ENCODE measurements around the gene HEXIM2. TPM values are rescaled to one million over a fixed set of nuclear protein-coding genes. Genes with fewer than 3 reads are reported as not detected.

Gene HEXIM2
- total RNA-seq, 2 experiments from 2014 or later = 1.3 to 1.5 TPM

DNA sequence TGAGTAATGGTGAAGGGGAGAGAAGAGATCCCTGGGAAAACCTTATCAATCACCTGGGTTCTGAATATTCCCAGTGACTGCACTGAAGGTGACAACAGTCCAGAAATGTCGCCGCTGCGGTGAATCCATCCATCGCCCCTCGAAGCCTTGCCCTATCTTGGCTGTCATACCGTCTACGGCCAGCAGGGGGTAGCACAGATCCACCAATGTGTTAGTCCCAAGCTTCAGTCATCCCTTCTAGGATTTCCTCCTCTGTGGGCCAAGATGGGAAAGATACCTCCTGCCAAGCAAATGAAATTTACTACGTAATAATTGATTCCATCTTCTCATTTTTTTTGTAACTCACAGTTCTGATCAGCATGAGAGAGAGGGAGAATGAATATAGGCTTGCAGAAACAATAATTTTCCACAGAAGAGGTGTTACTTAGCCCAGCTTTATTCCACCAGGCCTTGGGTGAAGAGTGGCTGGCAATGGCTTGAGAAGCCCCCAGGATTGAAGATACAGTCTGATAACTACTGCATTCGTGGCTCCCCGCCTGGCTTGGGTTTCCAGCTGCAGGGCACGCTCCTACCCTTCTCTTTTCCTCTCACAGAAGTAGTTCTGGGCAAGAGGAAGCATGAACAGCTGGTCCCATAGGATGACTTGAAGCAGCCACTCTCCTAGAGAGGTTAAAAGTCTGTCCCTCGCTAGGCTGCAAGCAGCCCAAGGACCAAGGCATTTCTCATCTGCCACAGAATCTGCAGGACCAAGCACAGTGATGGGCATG, 57.4 kb downstream of the HEXIM2 start:
- H3K4me3 Mint-ChIP-seq = peak overlapping the region; percentile 91
- peaks cover 36% of the 10 kb centered on the region for H3K4me1 Mint-ChIP-seq (ENCODE audit: low read depth)
- H3K4me3 ChIP-seq (ENCODE audit: low read length) = peak overlapping the region; percentile 4
- ATAC-seq (ENCODE audit: poor library complexity) (peak; percentile 43), DNase-seq (peak; percentile 74 to 94 (median 86))
- no peaks in the 10 kb centered on the region for H3K9me3 Mint-ChIP-seq
- peaks cover 71% of the 10 kb centered on the region for H3K36me3 Mint-ChIP-seq (ENCODE audit: low read depth)
- H3K9me3 ChIP-seq (ENCODE audit: control insufficient read depth in 1 of 2, insufficient read depth in 1 of 2, low read length in 2 of 2) = no peaks in the 10 kb centered on the region
- H3K27ac Mint-ChIP-seq = peak overlapping the region; percentile 76
- no peaks in the 10 kb centered on the region for H3K27me3 Mint-ChIP-seq
- ChIA-PET CTCF (interaction anchor here (0.6 to 6.0 kb wide), 24 partner anchors 8 to 168 kb away, joined by 3 to 112 read pairs (median 8); partner anchors contain the start of genes ACBD4, HEXIM1 and MAP3K14), POLR2A (interaction anchor here (0.5 to 16.4 kb wide), 17 partner anchors 9 to 174 kb away, joined by 3 to 346 read pairs (median 6); partner anchors contain the start of genes ACBD4, HEXIM1, HEXIM2 and MAP3K14)
- H3K36me3 ChIP-seq (ENCODE audit: insufficient read depth, low read length) = peaks cover 24% of the 10 kb centered on the region
- H3K4me1 ChIP-seq (ENCODE audit: insufficient read depth, low read length) = peaks cover 38% of the 10 kb centered on the region
- TF ChIP-seq, protein P1, sequence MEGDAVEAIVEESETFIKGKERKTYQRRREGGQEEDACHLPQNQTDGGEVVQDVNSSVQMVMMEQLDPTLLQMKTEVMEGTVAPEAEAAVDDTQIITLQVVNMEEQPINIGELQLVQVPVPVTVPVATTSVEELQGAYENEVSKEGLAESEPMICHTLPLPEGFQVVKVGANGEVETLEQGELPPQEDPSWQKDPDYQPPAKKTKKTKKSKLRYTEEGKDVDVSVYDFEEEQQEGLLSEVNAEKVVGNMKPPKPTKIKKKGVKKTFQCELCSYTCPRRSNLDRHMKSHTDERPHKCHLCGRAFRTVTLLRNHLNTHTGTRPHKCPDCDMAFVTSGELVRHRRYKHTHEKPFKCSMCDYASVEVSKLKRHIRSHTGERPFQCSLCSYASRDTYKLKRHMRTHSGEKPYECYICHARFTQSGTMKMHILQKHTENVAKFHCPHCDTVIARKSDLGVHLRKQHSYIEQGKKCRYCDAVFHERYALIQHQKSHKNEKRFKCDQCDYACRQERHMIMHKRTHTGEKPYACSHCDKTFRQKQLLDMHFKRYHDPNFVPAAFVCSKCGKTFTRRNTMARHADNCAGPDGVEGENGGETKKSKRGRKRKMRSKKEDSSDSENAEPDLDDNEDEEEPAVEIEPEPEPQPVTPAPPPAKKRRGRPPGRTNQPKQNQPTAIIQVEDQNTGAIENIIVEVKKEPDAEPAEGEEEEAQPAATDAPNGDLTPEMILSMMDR (IDR thresholded peaks at IDR 0.05) = peak; percentile 99
- H3K27ac ChIP-seq (ENCODE audit: low read depth in 1 of 2, low read length in 2 of 2) = peak overlapping the region in 1 of 2 donors; percentile 17
- intact Hi-C loops (cut with DNase I, micrococcal nuclease) = loop anchor here (1.0 to 2.0 kb wide), 4 partner anchors 16 to 166 kb away; no protein-coding TSS in a partner anchor
- no peaks in the 10 kb centered on the region for H3K27me3 ChIP-seq (ENCODE audit: control insufficient read depth in 1 of 2, insufficient read depth in 2 of 2, low read length in 2 of 2)

Small RNAs within 50 kb of the gene (microRNA-seq; reads per million reads assigned to microRNA genes)
- gene MIR6784 (ENCODE audit: borderline microRNAs expressed, borderline replicate concordance) = not detected

Other genes with a start within 250 kb of the HEXIM2 start
- not detected for gene GFAP, start 246.4 kb upstream of the HEXIM2 start, total RNA-seq
- under 1 TPM; 0.05 to 0.08 TPM for gene KIF18B, start 214.1 kb upstream of the HEXIM2 start, total RNA-seq
- gene C1QL1, start 193.6 kb upstream of the HEXIM2 start, total RNA-seq = not detected
- 10 to 100 TPM; 11.6 to 12.2 TPM for gene DCAKD, start 110.2 kb upstream of the HEXIM2 start, total RNA-seq
- gene NMT1, start 100.6 kb upstream of the HEXIM2 start, total RNA-seq = 10 to 100 TPM; 61.1 to 62.2 TPM
- gene PLCD3, start 29.4 kb upstream of the HEXIM2 start, total RNA-seq = 1 to 10 TPM; 1.8 to 2.4 TPM
- 10 to 100 TPM; 24.8 to 26.3 TPM for gene ACBD4, start 26.2 kb upstream of the HEXIM2 start, total RNA-seq
- 10 to 100 TPM; 50.5 to 50.9 TPM for gene HEXIM1, start 13.4 kb upstream of the HEXIM2 start, total RNA-seq
- 100 to 1,000 TPM; 378 to 387 TPM for gene FMNL1, start 60.0 kb downstream of the HEXIM2 start, total RNA-seq
- under 1 TPM; 0.20 to 0.27 TPM for gene SPATA32, start 100.2 kb downstream of the HEXIM2 start, total RNA-seq
- gene MAP3K14, start 155.1 kb downstream of the HEXIM2 start, total RNA-seq = 10 to 100 TPM; 41.4 to 46.5 TPM

Measured in CD4-positive, alpha-beta T cell (primary cell).